Activated B cell treated with CpG ODN at 0.5 μM for 24 hours (primary cell): Measurements from ENCODE around the gene KCTD7. TPM values are rescaled to one million over a fixed set of nuclear protein-coding genes. Genes with fewer than 3 reads are reported as not detected.
A peak's percentile ranks its signal among the peaks of the same experiment; 100 is the strongest.

ENCODE experiments used
- ATAC-seq: fragments of 200-7000 bp; cut with Tn5 transposase; one replicate; pipeline ENCODE4 v1.10.0; 2021; ENCODE audit warnings: low read depth, mild to moderate bottlenecking, moderate library complexity
- CTCF ChIA-PET: fragments of 350-600 bp; sonication (Branson Sonifier 250); formaldehyde crosslinking; loops from one replicate; lab custom pipeline; 2021; ENCODE audit warnings: antibody characterized with exemption; lab: Charles Lee
- POLR2A ChIA-PET: fragments of 350-600 bp; sonication (Branson Sonifier 250); formaldehyde crosslinking; loops from one replicate; lab custom pipeline; 2021; ENCODE audit warnings: antibody characterized with exemption; lab: Charles Lee
- DNase-seq: peaks from one replicate; pipeline ENCODE4 v3.0.0; 2022
- H3K27ac Mint-ChIP-seq: one replicate; pipeline ENCODE4 v1.8.0; 2020; ENCODE audit warnings: mixed read lengths
- H3K27me3 Mint-ChIP-seq: one replicate; pipeline ENCODE4 v1.8.0; 2021; ENCODE audit warnings: mixed read lengths
- H3K36me3 Mint-ChIP-seq: one replicate; pipeline ENCODE4 v1.8.0; 2021; ENCODE audit warnings: low read depth, mixed read lengths
- H3K4me1 Mint-ChIP-seq: one replicate; pipeline ENCODE4 v1.8.0; 2021; ENCODE audit warnings: mixed read lengths
- H3K4me3 Mint-ChIP-seq: one replicate; pipeline ENCODE4 v1.8.0; 2020; ENCODE audit warnings: mild to moderate bottlenecking, mixed read lengths
- H3K9me3 Mint-ChIP-seq: one replicate; pipeline ENCODE4 v1.8.0; 2020; ENCODE audit warnings: mixed read lengths
- CTCF ChIP-seq: fragments of 200-600 bp; IDR thresholded peaks from one replicate; pipeline ENCODE4 v1.8.0; 2022; ENCODE audit warnings: antibody characterized with exemption, mild to moderate bottlenecking
- intact Hi-C: fragments of 100-400 bp; cut with micrococcal nuclease; formaldehyde crosslinking; loops from one replicate; pipeline ENCODE4 v1.15.1; 2024
- total RNA-seq: library from RNA; stranded (reverse); gene quantifications from 2 replicates; pipeline ENCODE4 v1.2.3, GENCODE V29; 2022

KCTD7 gene
- total RNA-seq, 1 donor from 2014 or later: 13.2 TPM

DNA sequence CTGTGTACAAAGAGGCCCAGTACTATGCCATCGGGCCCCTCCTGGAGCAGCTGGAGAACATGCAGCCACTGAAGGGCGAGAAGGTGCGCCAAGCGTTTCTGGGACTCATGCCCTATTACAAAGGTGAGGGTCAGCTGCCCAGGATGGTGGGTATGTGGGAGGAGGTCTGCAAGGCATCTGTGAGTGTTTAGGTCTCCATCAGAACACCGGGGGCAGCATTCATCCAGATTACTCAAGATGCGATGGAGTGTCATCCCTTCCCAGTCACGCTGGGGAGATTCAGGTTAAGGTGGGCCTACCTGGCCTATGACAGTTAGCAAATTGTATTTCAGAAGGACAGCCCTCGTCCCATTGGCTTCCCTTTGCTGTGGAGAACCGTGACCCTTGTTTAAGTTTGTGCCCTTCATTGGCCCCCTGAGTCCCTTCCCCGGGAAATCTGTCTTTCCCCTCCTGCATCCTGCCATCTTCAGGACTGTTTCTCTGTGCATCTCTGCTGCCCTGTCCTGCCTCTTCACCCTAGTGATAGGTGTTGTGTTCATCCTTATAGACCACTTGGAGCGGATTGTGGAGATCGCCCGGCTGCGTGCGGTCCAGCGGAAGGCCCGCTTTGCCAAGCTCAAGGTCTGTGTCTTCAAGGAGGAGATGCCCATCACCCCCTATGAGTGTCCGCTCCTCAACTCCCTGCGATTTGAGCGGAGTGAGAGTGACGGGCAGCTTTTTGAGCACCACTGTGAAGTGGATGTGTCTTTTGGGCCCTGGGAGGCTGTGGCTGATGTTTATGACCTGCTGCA, 9.8 kb downstream of the KCTD7 start:
- DNase-seq: no peak
- ChIA-PET CTCF (no interaction called here), POLR2A (interaction anchor here (0.9 kb wide), 1 partner anchor 16 kb away, joined by 3 read pairs; no protein-coding TSS in a partner anchor)
- no peak overlapping the region for H3K4me3 Mint-ChIP-seq
- ATAC-seq: no peak
- intact Hi-C loops: no loop called here
- peak overlapping the region; percentile 14 for H3K27ac Mint-ChIP-seq
- TF ChIP-seq CTCF: no peak
- H3K4me1 Mint-ChIP-seq: peaks cover 26% of the 10 kb centered on the region
- peaks cover 65% of the 10 kb centered on the region for H3K36me3 Mint-ChIP-seq
- H3K9me3 Mint-ChIP-seq: no peaks in the 10 kb centered on the region
- no peaks in the 10 kb centered on the region for H3K27me3 Mint-ChIP-seq

- peaks cover 20% of the 10 kb centered on the region for H3K4me1 Mint-ChIP-seq
- DNase-seq: no peak
- intact Hi-C loops: no loop called here
- ChIA-PET POLR2A (no interaction called here), CTCF (no interaction called here)
- no peak for TF ChIP-seq CTCF
- H3K27me3 Mint-ChIP-seq: no peaks in the 10 kb centered on the region
- no peak overlapping the region for H3K4me3 Mint-ChIP-seq
- no peaks in the 10 kb centered on the region for H3K9me3 Mint-ChIP-seq
- ATAC-seq: no peak
- peaks cover 67% of the 10 kb centered on the region for H3K36me3 Mint-ChIP-seq
- H3K27ac Mint-ChIP-seq: no peak overlapping the region
These were observed 11.1 kb downstream of the KCTD7 start for GRCh38 chr7:66639773-66640172.

GRCh38 chr7:66640802-66641525, 12.3 kb downstream of the KCTD7 start:
- no peak for ATAC-seq
- Mint-ChIP-seq H3K36me3 (peaks cover 71% of the 10 kb centered on the region), H3K4me1 (peaks cover 16% of the 10 kb centered on the region), H3K27me3 (no peaks in the 10 kb centered on the region), H3K27ac (no peak overlapping the region), H3K9me3 (no peaks in the 10 kb centered on the region), H3K4me3 (no peak overlapping the region)
- ChIA-PET CTCF (no interaction called here), POLR2A (interaction anchor here (1.7 kb wide), 1 partner anchor 12 kb away, joined by 4 read pairs; the partner anchor contains the start of gene KCTD7)
- TF ChIP-seq CTCF: no peak
- DNase-seq: no peak
- intact Hi-C loops: no loop called here

- CTCF ChIA-PET: no interaction called here
- Mint-ChIP-seq H3K4me1 (peaks cover 13% of the 10 kb centered on the region), H3K27me3 (no peaks in the 10 kb centered on the region), H3K27ac (no peak overlapping the region), H3K36me3 (peaks cover 74% of the 10 kb centered on the region), H3K4me3 (no peak overlapping the region), H3K9me3 (no peaks in the 10 kb centered on the region)
- DNase-seq (no peak), ATAC-seq (no peak)
- intact Hi-C loops: no loop called here
- POLR2A ChIA-PET: interaction anchor here (1.7 kb wide), 1 partner anchor 13 kb away, joined by 4 read pairs; the partner anchor contains the start of gene KCTD7
- TF ChIP-seq CTCF: no peak
These were observed 12.8 kb downstream of the KCTD7 start for GRCh38 chr7:66641526-66641871.

DNA sequence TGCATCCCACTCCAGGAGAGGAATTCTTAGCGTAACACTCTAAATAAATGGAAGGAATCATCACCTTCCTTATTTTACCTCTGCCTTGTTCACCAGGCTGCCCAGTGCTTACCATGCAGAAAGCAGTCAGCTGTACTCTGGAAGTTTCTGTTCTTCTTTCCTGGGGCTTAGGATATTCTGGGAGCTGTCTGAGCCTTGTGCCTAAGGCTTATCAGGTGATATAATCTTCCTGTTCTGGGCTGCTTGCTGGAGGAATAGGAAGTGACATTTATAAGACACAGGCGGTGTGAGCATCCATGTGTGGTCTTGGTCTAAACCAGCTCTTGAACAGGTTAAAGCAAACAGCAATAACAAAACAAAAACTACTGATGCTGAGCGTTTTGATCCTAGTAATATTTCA, 13.5 kb downstream of the KCTD7 start:
- H3K4me3 Mint-ChIP-seq: no peak overlapping the region
- intact Hi-C loops: no loop called here
- no peak for ATAC-seq
- ChIA-PET POLR2A (interaction anchor here (1.1 to 1.7 kb wide), 2 partner anchors 12 to 13 kb away, joined by 4 to 5 read pairs; partner anchors contain the start of gene KCTD7), CTCF (no interaction called here)
- no peaks in the 10 kb centered on the region for H3K9me3 Mint-ChIP-seq
- H3K27me3 Mint-ChIP-seq: no peaks in the 10 kb centered on the region
- peaks cover 74% of the 10 kb centered on the region for H3K36me3 Mint-ChIP-seq
- peak overlapping the region; percentile 6 for H3K27ac Mint-ChIP-seq
- no peak for DNase-seq
- peaks cover 13% of the 10 kb centered on the region for H3K4me1 Mint-ChIP-seq
- no peak for TF ChIP-seq CTCF
